C4-2B (cell line): ENCODE results near the gene MARF1.
"Not testable (repeated sequence)": the region's sequence is repeated elsewhere in the genome, so short reads cannot be mapped to it uniquely, and the experiment has no call there.

Experiments
- H3K27ac ChIP-seq: fragments of 450-650 bp; 2 replicates; pipeline ENCODE4 v1.5.1; 2017
- ZFX ChIP-seq: fragments of 450-650 bp; IDR thresholded peaks from 2 replicates; pipeline ENCODE4 v1.6.1; 2017
- TF ChIP-seq, protein P1 (sequence below): fragments of 450-650 bp; conservative IDR thresholded peaks from 2 replicates; pipeline ENCODE4 v1.5.1; 2017; ENCODE audit warnings: mild to moderate bottlenecking

Gene MARF1

DNA sequence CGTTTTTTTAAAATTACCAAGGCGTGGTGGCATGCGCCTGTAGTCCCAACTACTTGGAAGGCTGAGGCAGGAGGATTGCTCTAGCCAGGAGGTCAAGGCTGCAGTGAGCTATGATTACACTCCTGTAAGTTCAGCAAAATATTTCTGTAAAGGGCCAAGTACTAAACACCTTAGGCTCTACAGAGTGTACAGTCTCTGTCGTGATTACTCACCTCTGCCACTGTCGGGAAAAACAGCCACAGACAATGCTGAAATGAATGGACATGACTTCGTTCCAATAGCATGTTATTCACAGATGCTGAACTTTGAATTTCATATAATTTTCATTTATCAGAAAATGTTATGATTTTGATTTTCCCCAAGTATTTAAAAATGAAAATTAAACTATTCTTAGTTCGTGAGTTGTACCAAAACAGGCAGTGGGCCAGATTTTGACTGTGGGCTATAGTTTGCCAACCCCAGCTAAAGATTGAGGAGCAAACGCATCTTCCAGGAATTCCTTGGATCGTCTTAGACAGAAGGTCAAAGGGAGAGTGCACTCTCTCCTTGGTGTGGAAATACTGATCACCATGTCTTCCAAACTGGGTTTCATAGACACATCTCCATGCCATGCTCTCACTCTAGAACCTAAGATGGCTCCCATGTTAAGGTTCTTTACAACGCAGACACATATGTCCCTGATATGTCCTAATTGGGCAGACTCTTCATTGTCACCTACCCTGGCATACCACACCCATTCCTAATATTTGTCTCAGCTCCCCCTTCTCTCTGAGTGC lies 89.5 kb downstream of the MARF1 start:
- no peak for TF ChIP-seq ZFX
- TF ChIP-seq, protein P1, sequence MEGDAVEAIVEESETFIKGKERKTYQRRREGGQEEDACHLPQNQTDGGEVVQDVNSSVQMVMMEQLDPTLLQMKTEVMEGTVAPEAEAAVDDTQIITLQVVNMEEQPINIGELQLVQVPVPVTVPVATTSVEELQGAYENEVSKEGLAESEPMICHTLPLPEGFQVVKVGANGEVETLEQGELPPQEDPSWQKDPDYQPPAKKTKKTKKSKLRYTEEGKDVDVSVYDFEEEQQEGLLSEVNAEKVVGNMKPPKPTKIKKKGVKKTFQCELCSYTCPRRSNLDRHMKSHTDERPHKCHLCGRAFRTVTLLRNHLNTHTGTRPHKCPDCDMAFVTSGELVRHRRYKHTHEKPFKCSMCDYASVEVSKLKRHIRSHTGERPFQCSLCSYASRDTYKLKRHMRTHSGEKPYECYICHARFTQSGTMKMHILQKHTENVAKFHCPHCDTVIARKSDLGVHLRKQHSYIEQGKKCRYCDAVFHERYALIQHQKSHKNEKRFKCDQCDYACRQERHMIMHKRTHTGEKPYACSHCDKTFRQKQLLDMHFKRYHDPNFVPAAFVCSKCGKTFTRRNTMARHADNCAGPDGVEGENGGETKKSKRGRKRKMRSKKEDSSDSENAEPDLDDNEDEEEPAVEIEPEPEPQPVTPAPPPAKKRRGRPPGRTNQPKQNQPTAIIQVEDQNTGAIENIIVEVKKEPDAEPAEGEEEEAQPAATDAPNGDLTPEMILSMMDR: no peak
- no peak overlapping the region for H3K27ac ChIP-seq

DNA sequence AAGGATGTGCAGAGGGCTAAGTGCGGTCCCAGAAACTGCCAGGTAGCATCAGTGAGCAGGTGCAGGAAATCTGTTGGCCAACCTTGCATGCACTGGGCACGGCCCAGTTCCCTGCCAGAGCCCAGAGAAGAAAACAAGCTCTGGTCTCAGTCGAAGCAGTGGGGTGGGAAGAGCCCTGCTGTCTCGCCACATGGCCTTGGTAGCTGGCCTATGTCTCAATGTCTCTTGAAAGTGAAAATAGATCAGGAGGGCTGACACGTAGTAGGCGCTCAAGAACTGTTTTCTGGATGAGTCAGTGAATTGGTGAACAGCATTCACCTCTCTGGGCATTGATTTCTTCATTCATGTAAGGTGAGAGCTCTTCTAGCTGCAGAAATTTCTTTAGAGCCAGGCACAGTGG lies 90.4 kb downstream of the MARF1 start:
- no peak for TF ChIP-seq ZFX
- TF ChIP-seq, protein P1: no peak
- no peak overlapping the region for H3K27ac ChIP-seq

DNA sequence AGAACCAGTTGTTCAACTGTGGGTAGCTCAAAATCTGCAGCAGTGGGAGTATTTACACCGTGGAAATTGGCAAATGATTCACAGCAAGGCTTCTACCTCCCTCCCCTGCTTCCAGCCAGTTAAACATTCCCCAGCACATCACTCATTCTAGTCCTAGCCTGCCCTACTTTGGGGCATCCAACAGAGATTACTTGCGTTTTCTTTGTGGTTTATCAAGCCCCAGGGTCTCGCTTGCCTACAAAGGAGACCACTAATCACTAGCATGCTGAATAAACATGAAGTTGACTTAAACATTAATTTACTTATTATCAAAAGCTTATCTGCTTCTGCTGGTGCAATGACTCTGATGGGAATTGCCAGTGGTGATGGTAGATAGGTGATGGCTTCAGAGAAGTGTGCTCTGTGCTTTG lies 94.5 kb downstream of the MARF1 start:
- TF ChIP-seq, protein P1: no peak
- no peak for TF ChIP-seq ZFX
- H3K27ac ChIP-seq: no peak overlapping the region

DNA sequence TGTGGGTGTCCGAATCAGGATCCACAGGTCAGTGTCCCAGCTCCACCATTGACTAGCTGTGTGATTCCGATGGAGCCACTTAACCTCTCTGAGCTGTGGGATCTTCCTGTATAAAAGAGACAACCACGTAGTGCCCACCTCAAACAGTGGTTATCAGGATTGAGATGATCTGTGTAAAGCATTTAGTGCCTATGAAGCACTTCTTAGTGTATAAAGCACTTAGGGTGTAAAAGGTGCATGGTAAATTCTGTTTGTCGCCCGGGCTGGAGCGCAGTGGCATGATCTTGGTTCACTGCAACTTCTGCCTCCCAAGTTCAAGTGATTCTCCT lies 95.2 kb downstream of the MARF1 start:
- no peak for TF ChIP-seq ZFX
- TF ChIP-seq, protein P1: no peak

DNA sequence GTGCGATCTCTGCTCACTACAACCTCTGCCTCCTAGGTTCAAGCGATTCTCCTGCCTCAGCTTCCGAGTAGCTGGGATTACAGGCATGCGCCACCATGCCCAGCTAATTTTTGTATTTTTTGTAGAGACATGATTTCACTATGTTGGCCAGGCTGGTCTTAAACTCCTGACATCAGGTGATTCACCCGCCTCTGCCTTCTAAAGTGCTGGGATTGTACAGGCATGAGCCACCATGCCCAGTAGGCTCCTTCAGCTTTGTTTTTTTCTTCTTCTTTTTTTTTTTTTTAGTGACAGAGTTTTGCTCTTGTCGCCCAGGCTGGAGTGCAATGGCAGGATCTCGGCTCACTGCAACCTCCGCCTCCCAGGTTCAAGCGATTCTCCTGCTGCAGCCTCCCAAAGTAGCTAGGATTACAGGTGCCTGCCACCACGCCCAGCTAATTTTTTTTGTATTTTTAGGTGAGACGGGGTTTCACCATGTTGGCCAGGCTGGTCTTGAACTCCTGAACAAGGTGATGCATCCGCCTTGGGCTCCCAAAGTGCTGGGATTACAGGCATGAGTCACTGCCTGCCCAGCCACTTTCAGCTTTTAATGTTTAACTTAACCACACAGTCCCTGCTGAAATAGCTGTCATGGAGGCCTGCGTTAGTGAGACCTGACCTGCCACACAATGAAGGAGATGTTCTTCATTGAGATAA lies 95.7 kb downstream of the MARF1 start:
- H3K27ac ChIP-seq: not testable (repeated sequence)

More for the DNA sequence above, 95.2 kb downstream of the MARF1 start:
- no peak overlapping the region for H3K27ac ChIP-seq

DNA sequence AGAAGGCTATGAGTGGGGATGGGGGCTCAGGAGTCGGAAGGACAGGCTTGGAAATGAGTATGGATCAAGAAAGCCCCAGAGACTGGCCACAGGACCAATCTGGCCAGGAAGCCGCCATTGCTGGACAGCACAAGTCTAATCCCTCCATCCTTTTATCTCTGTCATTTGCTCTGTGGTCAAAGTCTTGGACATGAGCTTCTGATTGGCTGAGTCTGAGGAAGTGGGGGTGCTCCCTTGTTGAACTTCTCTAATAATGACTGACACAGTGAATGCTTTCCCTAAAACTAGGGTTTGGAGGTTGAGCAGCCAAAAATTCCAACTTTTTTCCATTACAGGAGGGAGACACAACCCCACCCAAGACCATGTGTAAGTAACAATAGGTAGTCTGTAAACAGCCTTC lies 97.4 kb downstream of the MARF1 start:
- H3K27ac ChIP-seq: no peak overlapping the region
- TF ChIP-seq, protein P1: no peak
- TF ChIP-seq ZFX: no peak

DNA sequence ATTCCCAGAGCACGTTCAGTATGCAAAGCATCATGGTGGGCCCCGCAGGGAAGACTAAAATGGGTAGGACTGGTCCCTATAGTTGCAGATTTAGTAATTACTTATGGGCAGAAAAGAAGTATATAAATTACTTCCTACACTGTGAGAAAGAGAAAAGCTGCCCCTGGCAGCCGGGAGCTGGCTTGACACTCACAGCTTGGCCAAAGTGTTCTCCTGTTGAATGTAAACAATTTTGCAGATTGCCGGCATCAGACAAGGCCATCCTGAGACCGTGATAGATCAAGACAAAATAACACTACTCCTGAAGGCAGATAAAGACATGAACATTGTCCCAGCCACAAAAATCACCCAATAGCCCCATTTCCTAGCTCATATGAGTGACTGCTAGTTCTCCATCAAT lies 98.5 kb downstream of the MARF1 start:
- no peak overlapping the region for H3K27ac ChIP-seq

More for the DNA sequence above, 98.5 kb downstream of the MARF1 start:
- no peak for TF ChIP-seq ZFX
- TF ChIP-seq, protein P1: no peak
